Dermis microvascular lymphatic vessel endothelial cell (primary cell): Measurements from ENCODE around the gene UGT2B10. TPM values are rescaled to one million over a fixed set of nuclear protein-coding genes. Genes with fewer than 3 reads are reported as not detected.

Experiments
- DNase-seq, 2 donors: peaks; one replicate each; pipeline versions ENCODE4 v3.0.0 to v3.0.0-alpha.2; 2010; ENCODE audit warnings: low read depth in 2 of 2
- total RNA-seq: library from RNA; depleted of rRNA; stranded (reverse); fragments of >200 nt; gene quantifications from 2 replicates; pipeline ENCODE4 v1.2.1, GENCODE V29; 2014

The UGT2B10 gene
- total RNA-seq, 1 donor from 2014 or later, result not detected

DNA sequence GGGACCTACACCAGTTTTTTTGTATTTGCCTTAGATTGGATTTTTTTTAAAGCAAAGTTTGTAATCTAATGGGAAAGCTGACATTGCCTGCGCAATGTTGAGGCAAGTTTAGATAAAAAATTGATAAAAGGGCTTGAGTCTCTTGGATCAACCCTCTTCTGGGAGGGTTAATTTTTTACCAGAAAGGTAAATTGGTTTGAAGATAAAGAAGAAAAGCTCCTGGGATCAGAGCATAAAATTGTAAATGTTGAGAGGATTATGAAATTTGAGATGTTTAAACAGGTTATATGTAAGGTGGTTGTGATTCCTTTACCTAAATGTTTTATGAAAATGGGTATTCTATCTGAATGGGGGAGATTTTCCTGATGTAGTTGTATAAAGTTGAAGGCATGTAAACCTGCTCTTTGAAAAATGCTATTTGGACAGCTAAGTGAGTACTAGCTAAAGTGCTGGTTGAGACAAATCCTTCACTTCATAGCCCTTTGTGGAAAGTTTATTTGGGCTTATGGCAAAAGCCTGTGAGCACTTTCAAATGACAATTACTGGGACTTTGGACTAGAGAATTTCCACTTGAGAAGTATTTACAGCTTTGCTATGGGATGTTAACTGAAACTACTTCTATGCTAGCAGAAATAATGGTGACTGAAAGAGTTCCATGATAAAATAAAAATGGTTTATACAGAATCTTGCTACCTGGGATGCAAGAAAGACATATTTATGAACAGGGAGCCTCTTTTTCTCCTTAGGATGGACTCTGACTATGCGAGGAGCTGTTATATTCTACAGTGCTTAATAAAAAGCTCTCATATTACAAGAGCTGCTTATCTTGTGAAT lies 56.2 kb downstream of the UGT2B10 start:
- no peak for DNase-seq

DNA sequence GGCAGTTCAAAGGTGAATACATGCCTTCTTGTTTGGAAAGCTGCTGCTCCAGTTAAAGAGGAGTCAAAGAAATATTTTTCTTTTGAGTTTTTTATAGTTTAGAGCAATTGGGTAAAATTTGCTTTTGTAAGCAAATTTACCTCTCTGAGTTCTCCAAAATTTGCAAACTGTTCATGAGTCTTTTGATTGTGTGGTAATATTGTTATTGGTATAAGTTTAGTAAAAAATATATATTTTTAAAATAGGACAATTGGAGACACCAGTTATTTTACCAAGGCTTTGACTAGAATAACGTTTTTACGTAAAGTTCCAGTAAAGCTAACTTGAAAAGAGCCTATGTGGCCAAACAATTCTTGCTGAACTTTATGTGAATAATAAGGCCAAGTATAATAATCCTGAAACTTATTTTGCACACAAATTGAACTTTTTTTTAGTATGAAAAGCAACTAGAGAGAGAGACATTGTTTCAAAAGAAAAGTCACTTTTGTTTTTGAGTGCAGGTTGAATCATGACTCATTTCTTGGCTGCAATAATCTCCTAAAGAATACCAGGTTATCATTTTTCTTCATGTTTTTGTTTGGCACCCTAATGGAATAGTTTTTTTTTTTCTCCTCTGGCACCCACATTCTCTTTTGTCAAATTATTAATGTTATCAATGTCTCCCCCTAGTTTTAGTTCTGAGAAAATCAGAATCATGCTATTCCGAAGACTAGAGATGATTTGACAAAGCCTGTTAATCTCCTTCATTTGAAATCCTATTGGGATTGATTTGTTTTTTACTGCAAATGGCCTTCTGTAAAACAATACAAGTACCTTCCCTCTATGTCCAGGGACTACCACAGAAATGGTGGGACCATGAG lies 57.1 kb downstream of the UGT2B10 start:
- no peak for DNase-seq

DNA sequence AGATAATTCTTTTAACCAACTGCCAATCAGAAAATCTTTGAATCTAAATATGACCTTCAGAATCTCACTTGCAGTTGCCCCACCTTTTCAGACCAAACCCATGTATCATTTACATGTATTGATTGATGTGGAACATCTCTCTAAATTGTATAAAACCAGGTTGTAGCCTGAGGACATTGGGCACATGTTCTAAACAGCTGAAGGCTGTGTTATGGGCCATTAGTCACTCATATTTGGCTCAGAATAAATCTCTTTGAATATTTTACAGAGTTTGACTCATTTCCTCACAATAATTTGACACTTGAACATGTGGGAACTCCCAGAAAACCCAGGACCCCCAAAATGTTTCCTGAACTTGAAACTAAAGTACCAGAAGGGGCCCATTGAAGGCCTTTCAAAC lies 58.7 kb downstream of the UGT2B10 start:
- no peak for DNase-seq

DNA sequence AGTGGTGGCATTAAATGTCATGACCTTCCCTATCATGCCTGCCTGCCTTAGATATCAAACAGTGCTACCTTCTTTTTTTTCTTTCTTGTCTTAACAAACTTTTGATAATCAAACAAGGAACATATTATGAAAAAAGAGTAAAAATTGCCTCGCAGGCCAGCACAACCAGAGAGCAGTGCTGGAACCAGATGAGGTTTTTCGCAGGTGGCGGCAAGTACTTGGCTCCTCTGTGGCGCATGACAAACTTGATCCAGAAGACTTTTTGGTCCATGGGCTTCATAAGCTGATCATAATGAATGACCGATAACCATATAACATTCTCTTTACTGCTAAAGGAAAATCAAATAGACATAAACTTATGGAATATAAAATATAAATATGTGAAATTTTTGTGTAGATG lies 61.8 kb downstream of the UGT2B10 start:
- no peak for DNase-seq

DNA sequence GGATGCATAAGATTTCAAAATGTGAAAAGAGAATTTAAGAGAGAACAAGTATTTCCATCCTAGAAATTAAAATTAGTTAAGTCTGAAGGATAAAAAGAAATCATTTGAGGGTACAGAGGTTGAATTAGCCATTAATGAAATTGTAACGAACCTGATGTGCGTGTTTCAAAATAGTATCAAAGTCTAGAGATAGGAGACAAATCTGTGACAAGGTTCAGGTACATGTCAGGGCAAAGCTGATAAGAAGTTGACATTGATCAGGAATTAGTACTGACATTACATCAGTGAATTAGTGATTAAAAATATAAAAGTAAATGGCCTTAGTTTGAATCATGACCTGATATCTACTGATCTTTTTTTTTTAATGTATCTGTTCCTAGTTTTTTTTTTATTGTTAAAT lies 62.3 kb downstream of the UGT2B10 start:
- no peak for DNase-seq

Other genes with a start within 250 kb of the UGT2B10 start
- gene UGT2B17, start 239.7 kb upstream of the UGT2B10 start, total RNA-seq, result not detected in 2 replicates
- not detected in 2 replicates for gene UGT2B15, start 145.3 kb upstream of the UGT2B10 start, total RNA-seq
- gene UGT2A3, start 135.8 kb downstream of the UGT2B10 start, total RNA-seq, result not detected in 2 replicates